ENCODE data around the gene RBM3. TPM values are rescaled to one million over a fixed set of nuclear protein-coding genes. Genes with fewer than 3 reads are reported as not detected.

RBM3 gene
- total RNA-seq, 1 donor from 2014 or later, result 130 TPM

DNA sequence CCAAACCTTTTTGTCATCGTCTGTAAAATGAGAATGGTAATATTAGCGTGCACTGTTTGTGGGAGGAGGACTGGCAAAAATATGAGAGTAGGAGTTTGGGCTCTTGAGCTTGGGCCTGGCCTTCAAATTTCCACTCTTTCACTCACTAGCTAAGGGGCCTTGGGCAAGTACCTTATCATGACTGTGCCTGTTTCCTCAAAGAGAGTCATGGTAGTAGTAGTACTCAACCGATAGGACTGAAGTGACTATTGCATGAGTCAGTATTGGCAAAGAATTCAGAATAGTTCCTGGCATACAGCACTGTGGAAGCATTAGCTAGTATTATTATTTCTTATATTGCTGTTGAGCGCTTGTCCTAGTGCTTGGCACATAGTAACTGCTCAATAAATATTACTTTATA is 16.0 kb upstream of the RBM3 start:
- Histone ChIP-seq H4K20me1 (ENCODE audit: low read depth) (no peaks in the 10 kb centered on the region), H3K4me2 (no peak overlapping the region), H3F3A (ENCODE audit: low read depth) (no peaks in the 10 kb centered on the region), H3K36me3 (no peaks in the 10 kb centered on the region), H3K9me3 (ENCODE audit: low read depth) (no peaks in the 10 kb centered on the region), H3K79me2 (ENCODE audit: low read depth) (no peaks in the 10 kb centered on the region), H2AFZ (replicated peaks) (no peak overlapping the region), H3K27ac (no peak overlapping the region), H3K27me3 (no peaks in the 10 kb centered on the region), H3K4me3 (no peak overlapping the region), H3K9ac (no peak overlapping the region), H3K4me1 (no peaks in the 10 kb centered on the region)
- DNase-seq (ENCODE audit: low spot score), result no peak
- Mint-ChIP-seq H3K27ac (no peak overlapping the region), H3K36me3 (peaks cover 4% of the 10 kb centered on the region), H3K4me3 (no peak overlapping the region), H3K9me3 (peaks cover 11% of the 10 kb centered on the region), H3K27me3 (ENCODE audit: insufficient read depth, low read depth) (no peaks in the 10 kb centered on the region), H3K4me1 (no peaks in the 10 kb centered on the region)
- TF ChIP-seq, protein P1, sequence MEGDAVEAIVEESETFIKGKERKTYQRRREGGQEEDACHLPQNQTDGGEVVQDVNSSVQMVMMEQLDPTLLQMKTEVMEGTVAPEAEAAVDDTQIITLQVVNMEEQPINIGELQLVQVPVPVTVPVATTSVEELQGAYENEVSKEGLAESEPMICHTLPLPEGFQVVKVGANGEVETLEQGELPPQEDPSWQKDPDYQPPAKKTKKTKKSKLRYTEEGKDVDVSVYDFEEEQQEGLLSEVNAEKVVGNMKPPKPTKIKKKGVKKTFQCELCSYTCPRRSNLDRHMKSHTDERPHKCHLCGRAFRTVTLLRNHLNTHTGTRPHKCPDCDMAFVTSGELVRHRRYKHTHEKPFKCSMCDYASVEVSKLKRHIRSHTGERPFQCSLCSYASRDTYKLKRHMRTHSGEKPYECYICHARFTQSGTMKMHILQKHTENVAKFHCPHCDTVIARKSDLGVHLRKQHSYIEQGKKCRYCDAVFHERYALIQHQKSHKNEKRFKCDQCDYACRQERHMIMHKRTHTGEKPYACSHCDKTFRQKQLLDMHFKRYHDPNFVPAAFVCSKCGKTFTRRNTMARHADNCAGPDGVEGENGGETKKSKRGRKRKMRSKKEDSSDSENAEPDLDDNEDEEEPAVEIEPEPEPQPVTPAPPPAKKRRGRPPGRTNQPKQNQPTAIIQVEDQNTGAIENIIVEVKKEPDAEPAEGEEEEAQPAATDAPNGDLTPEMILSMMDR (IDR thresholded peaks at IDR 0.05), result no peak
- TF ChIP-seq EZH2phosphoT487 (IDR thresholded peaks at IDR 0.05), result no peak
- TF ChIP-seq EZH2 (IDR thresholded peaks at IDR 0.05), result no peak

DNA sequence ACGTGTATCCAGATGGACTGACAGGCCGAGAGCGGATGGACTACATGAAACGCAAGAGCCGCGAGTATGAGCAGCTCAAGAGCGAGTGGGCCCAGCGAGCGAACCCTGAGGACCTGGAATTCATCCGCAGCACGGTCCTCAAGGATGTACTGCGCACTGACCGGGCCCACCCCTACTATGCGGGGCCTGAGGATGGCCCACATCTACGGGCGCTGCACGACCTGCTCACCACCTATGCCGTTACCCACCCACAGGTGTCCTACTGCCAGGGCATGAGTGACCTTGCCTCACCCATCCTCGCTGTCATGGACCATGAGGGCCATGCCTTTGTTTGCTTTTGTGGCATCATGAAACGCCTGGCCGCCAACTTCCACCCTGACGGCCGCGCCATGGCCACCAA is 14.6 kb upstream of the RBM3 start:
- H3K4me1 ChIP-seq, result no peaks in the 10 kb centered on the region
- no peak overlapping the region for H3K27ac ChIP-seq
- H3K4me3 ChIP-seq, result no peak overlapping the region
- Mint-ChIP-seq H3K27me3 (ENCODE audit: insufficient read depth, low read depth) (no peaks in the 10 kb centered on the region), H3K36me3 (peaks cover 4% of the 10 kb centered on the region), H3K27ac (no peak overlapping the region), H3K4me1 (no peaks in the 10 kb centered on the region), H3K9me3 (peaks cover 10% of the 10 kb centered on the region), H3K4me3 (no peak overlapping the region)
- H3K36me3 ChIP-seq, result no peaks in the 10 kb centered on the region
- H3K79me2 ChIP-seq (ENCODE audit: low read depth), result no peaks in the 10 kb centered on the region
- no peaks in the 10 kb centered on the region for H4K20me1 ChIP-seq (ENCODE audit: low read depth)
- no peak overlapping the region for H2AFZ ChIP-seq (replicated peaks)
- no peak overlapping the region for H3K9ac ChIP-seq
- no peaks in the 10 kb centered on the region for H3K27me3 ChIP-seq
- no peak overlapping the region for H3K4me2 ChIP-seq
- DNase-seq (ENCODE audit: low spot score), result no peak
- TF ChIP-seq EZH2phosphoT487 (IDR thresholded peaks at IDR 0.05) (no peak), EZH2 (IDR thresholded peaks at IDR 0.05) (no peak)
- TF ChIP-seq, protein P1 (IDR thresholded peaks at IDR 0.05), result no peak
- no peaks in the 10 kb centered on the region for H3K9me3 ChIP-seq (ENCODE audit: low read depth)
- no peaks in the 10 kb centered on the region for H3F3A ChIP-seq (ENCODE audit: low read depth)

DNA sequence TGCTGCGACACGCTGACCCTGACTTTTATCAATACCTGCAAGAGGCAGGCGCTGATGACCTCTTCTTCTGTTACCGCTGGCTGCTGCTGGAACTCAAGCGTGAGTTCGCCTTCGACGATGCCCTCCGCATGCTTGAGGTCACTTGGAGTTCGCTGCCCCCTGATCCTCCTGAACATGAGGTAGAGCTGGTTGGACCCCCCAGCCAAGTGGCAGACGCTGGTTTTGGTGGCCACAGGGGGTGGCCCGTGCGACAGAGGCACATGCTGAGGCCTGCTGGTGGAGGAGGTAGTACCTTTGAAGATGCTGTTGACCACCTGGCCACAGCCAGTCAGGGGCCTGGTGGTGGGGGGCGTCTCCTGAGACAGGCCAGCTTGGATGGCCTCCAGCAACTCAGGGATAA is 14.2 kb upstream of the RBM3 start:
- no peak for DNase-seq (ENCODE audit: low spot score)
- no peaks in the 10 kb centered on the region for H3K36me3 ChIP-seq

More for the DNA sequence above, 14.2 kb upstream of the RBM3 start:
- H3K27ac ChIP-seq, result no peak overlapping the region
- no peaks in the 10 kb centered on the region for H3K9me3 ChIP-seq (ENCODE audit: low read depth)
- H3K9me3 Mint-ChIP-seq, result peaks cover 7% of the 10 kb centered on the region
- H3K79me2 ChIP-seq (ENCODE audit: low read depth), result no peaks in the 10 kb centered on the region
- no peaks in the 10 kb centered on the region for H4K20me1 ChIP-seq (ENCODE audit: low read depth)
- no peak overlapping the region for H3K27ac Mint-ChIP-seq
- H3K27me3 Mint-ChIP-seq (ENCODE audit: insufficient read depth, low read depth), result no peaks in the 10 kb centered on the region
- H3K4me2 ChIP-seq, result no peak overlapping the region
- no peaks in the 10 kb centered on the region for H3K27me3 ChIP-seq
- H3K36me3 Mint-ChIP-seq, result peaks cover 4% of the 10 kb centered on the region
- no peaks in the 10 kb centered on the region for H3K4me1 Mint-ChIP-seq
- no peak overlapping the region for H3K4me3 ChIP-seq
- H3K9ac ChIP-seq, result no peak overlapping the region
- no peaks in the 10 kb centered on the region for H3K4me1 ChIP-seq
- TF ChIP-seq, protein P1 (IDR thresholded peaks at IDR 0.05), result no peak
- no peak for TF ChIP-seq EZH2 (IDR thresholded peaks at IDR 0.05)
- TF ChIP-seq EZH2phosphoT487 (IDR thresholded peaks at IDR 0.05), result no peak
- no peak overlapping the region for H3K4me3 Mint-ChIP-seq
- no peaks in the 10 kb centered on the region for H3F3A ChIP-seq (ENCODE audit: low read depth)
- H2AFZ ChIP-seq (replicated peaks), result no peak overlapping the region

Measured in neural progenitor cell (in vitro differentiated cells).